Progenitor cell of endocrine pancreas (in vitro differentiated cells): ENCODE results near the gene TNNI3K. TPM values are rescaled to one million over a fixed set of nuclear protein-coding genes. Genes with fewer than 3 reads are reported as not detected.

Experiments
- DNase-seq: peaks from one replicate; pipeline ENCODE4 v3.0.0; 2021; ENCODE audit warnings: low spot score; ENCODE audit not compliant: unreplicated experiment
- H3K27ac Mint-ChIP-seq: 2 replicates; pipeline ENCODE4 v1.8.0; 2021; ENCODE audit warnings: mild to moderate bottlenecking, moderate library complexity, mixed read lengths
- H3K27me3 Mint-ChIP-seq: 2 replicates; pipeline ENCODE4 v1.8.0; 2021; ENCODE audit warnings: mixed read lengths
- H3K36me3 Mint-ChIP-seq: 2 replicates; pipeline ENCODE4 v1.8.0; 2022; ENCODE audit warnings: mixed read lengths; ENCODE audit not compliant: insufficient read depth
- H3K4me1 Mint-ChIP-seq: 2 replicates; pipeline ENCODE4 v1.8.0; 2021; ENCODE audit warnings: low read depth, mixed read lengths
- H3K4me3 Mint-ChIP-seq: 2 replicates; pipeline ENCODE4 v1.8.0; 2021; ENCODE audit warnings: low read depth, mild to moderate bottlenecking, moderate library complexity, mixed read lengths
- H3K9me3 Mint-ChIP-seq: 2 replicates; pipeline ENCODE4 v1.8.0; 2021; ENCODE audit warnings: low read depth, mixed read lengths
- total RNA-seq: library from RNA; stranded (reverse); gene quantifications from 2 replicates; pipeline ENCODE4 v1.2.1, GENCODE V29; 2021
- TF ChIP-seq, protein P1 (sequence below): fragments of 200-600 bp; sonication (generic); IDR thresholded peaks from one replicate; pipeline ENCODE4 v1.5.0; 2021; ENCODE audit warnings: antibody characterized with exemption, mild to moderate bottlenecking; ENCODE audit not compliant: unreplicated experiment

TNNI3K gene
- total RNA-seq, 1 donor from 2014 or later = not detected

- H3K9me3 Mint-ChIP-seq = peaks cover 3% of the 10 kb centered on the region
- no peak overlapping the region for H3K4me3 Mint-ChIP-seq
- no peaks in the 10 kb centered on the region for H3K27me3 Mint-ChIP-seq
- no peak for DNase-seq
- peaks cover 5% of the 10 kb centered on the region for H3K4me1 Mint-ChIP-seq
- TF ChIP-seq, protein P1, sequence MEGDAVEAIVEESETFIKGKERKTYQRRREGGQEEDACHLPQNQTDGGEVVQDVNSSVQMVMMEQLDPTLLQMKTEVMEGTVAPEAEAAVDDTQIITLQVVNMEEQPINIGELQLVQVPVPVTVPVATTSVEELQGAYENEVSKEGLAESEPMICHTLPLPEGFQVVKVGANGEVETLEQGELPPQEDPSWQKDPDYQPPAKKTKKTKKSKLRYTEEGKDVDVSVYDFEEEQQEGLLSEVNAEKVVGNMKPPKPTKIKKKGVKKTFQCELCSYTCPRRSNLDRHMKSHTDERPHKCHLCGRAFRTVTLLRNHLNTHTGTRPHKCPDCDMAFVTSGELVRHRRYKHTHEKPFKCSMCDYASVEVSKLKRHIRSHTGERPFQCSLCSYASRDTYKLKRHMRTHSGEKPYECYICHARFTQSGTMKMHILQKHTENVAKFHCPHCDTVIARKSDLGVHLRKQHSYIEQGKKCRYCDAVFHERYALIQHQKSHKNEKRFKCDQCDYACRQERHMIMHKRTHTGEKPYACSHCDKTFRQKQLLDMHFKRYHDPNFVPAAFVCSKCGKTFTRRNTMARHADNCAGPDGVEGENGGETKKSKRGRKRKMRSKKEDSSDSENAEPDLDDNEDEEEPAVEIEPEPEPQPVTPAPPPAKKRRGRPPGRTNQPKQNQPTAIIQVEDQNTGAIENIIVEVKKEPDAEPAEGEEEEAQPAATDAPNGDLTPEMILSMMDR = no peak
- no peak overlapping the region for H3K27ac Mint-ChIP-seq
- H3K36me3 Mint-ChIP-seq = no peaks in the 10 kb centered on the region
Observed at GRCh38 chr1:74419611-74420010, 184.4 kb downstream of the TNNI3K start.

DNA sequence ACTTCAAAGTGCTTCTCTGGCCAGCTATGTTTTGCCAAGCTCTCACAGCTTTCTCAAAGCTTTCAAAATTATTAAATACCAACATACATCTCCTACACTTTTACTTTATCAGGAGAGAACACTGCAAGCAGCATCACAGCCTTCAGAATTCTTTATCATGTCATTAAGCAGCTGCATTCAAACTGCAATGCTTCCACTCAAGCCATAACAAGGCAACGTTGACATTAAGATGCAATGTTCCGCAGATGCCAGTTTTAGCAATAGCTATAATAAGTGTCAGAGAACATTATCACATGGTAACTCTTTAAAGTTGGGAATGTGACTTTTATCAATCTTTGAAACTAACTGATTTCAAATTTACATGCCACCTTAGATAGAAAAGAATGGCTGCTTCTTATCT, 185.3 kb downstream of the TNNI3K start:
- Mint-ChIP-seq H3K4me3 (no peak overlapping the region), H3K27ac (no peak overlapping the region), H3K9me3 (peaks cover 3% of the 10 kb centered on the region), H3K4me1 (peaks cover 5% of the 10 kb centered on the region), H3K27me3 (no peaks in the 10 kb centered on the region), H3K36me3 (no peaks in the 10 kb centered on the region)
- no peak for DNase-seq
- TF ChIP-seq, protein P1 = no peak

GRCh38 chr1:74422421-74423292, 187.5 kb downstream of the TNNI3K start:
- H3K4me3 Mint-ChIP-seq = no peak overlapping the region
- H3K9me3 Mint-ChIP-seq = peaks cover 3% of the 10 kb centered on the region
- no peak overlapping the region for H3K27ac Mint-ChIP-seq
- H3K36me3 Mint-ChIP-seq = no peaks in the 10 kb centered on the region
- TF ChIP-seq, protein P1 = no peak
- H3K4me1 Mint-ChIP-seq = peaks cover 5% of the 10 kb centered on the region
- no peak for DNase-seq
- no peaks in the 10 kb centered on the region for H3K27me3 Mint-ChIP-seq

DNA sequence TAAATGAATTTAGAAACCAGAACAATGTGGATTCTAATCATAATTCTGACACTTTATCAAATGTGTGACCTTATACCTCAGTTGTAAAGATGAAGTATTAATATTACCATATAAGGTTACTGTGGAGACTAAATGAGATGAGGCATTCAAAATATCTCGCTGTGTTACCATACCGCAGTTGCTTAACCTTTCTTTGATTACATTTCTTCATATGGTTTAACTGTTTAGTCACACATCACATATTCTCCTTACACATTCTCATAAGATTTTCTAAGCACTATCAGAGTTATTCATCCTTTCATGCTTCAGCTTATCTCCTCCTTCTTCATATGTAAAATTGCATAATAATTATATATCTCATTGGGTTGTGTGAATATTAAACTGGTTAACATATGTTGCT, 188.3 kb downstream of the TNNI3K start:
- no peaks in the 10 kb centered on the region for H3K36me3 Mint-ChIP-seq
- TF ChIP-seq, protein P1 = no peak
- peaks cover 3% of the 10 kb centered on the region for H3K9me3 Mint-ChIP-seq
- no peak overlapping the region for H3K4me3 Mint-ChIP-seq
- no peaks in the 10 kb centered on the region for H3K27me3 Mint-ChIP-seq
- no peak for DNase-seq
- H3K4me1 Mint-ChIP-seq = peaks cover 5% of the 10 kb centered on the region
- no peak overlapping the region for H3K27ac Mint-ChIP-seq

- H3K36me3 Mint-ChIP-seq = no peaks in the 10 kb centered on the region
- DNase-seq = no peak
- peaks cover 9% of the 10 kb centered on the region for H3K4me1 Mint-ChIP-seq
- no peak overlapping the region for H3K4me3 Mint-ChIP-seq
- H3K27me3 Mint-ChIP-seq = no peaks in the 10 kb centered on the region
- TF ChIP-seq, protein P1 = no peak
- no peak overlapping the region for H3K27ac Mint-ChIP-seq
- H3K9me3 Mint-ChIP-seq = no peaks in the 10 kb centered on the region
Observed at GRCh38 chr1:74425676-74426075, 190.5 kb downstream of the TNNI3K start.
